Stimulated activated CD8-positive, alpha-beta memory T cell treated with anti-CD3 and anti-CD28 coated beads, Interleukin-12 subunit alpha, Interleukin-12 subunit beta, amount 100 ng/mL, for 24 hours (primary cell): ENCODE data around the gene EBI3.
"Not testable (repeated sequence)": the region's sequence is repeated elsewhere in the genome, so short reads cannot be mapped to it uniquely, and the experiment has no call there.

Source experiments
- DNase-seq: peaks from one replicate; pipeline ENCODE4 v3.0.0-alpha.2; 2020; ENCODE audit errors: extremely low read depth

EBI3 gene

DNA sequence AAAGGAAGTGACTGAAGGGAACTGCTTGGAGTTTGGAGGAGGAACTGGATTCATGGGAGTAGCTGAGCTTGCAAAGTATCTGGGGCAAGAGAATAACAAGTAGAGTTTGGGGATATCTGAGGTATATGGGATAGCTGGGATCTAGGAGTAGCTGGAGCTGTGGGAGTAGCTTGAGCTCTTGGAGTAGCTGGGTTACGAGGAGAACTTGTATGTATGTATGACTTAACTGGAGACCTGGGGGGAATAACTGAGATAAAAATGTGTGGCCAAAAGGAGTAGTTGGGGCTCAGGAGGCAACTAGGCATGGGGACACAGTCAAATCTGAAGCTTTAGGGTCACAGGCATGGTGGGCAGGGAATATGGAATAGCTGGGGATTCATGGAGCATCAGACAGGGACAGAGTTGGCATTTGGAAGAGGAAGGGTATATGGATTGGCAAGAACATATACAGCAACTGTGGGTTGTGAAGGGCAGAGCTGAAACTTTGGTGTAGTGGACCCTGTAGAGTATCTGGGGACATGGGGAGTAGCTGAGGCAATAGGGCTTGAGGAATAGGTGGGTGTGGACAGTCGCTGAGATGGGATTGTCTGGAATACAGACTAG lies 28.3 kb upstream of the EBI3 start:
- DNase-seq: no peak

DNA sequence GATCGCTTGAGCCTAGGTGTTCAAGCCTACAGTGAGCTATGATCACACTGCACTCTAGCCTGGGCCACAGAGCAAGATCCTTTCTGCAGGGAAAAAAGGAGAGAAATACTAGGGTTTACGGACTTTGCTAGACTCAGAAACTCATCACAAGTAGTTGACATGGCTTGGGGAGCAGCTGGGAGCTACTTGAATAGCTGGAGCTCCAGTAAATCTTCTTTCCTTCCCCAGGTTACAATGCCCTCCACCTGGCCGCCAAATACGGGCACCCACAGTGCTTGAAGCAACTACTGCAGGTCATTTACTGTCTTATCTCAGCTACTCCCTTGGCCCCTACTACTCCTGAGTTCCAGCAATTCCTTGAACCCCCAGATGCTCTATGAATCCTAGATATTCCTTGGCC lies 27.5 kb upstream of the EBI3 start:
- no peak for DNase-seq

DNA sequence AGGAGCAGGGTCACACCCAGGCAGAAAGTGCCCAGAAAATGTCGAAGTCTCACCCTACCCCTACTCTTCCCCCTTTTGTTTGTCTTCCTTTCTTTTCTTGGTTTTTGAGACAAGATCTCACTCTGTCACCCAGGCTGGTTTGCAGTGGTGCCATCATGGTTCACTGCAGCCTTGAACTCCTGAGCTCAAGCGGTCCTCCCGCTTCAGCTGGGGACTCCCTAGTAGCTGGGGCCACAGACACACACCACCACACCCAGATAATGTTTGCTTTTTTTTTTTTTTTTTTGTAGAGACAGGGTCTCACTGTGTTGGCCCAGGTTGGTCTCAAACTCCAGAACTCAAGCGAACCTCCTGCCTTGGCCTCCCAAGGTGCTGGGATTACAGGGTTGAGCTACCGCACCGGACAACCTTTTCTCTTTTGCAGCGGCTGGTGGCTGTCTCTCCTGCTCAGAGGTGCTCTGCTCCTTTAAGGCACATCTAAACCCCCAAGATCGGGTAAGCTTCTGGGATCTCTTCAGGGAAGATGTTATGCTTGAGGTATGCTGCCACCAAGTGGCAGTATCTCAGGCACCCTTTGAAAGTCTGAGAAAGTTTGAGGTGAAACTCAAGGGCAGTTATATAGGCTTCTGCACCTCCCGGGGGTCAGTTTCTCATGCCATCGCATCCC lies 22.4 kb upstream of the EBI3 start:
- no peak for DNase-seq

DNA sequence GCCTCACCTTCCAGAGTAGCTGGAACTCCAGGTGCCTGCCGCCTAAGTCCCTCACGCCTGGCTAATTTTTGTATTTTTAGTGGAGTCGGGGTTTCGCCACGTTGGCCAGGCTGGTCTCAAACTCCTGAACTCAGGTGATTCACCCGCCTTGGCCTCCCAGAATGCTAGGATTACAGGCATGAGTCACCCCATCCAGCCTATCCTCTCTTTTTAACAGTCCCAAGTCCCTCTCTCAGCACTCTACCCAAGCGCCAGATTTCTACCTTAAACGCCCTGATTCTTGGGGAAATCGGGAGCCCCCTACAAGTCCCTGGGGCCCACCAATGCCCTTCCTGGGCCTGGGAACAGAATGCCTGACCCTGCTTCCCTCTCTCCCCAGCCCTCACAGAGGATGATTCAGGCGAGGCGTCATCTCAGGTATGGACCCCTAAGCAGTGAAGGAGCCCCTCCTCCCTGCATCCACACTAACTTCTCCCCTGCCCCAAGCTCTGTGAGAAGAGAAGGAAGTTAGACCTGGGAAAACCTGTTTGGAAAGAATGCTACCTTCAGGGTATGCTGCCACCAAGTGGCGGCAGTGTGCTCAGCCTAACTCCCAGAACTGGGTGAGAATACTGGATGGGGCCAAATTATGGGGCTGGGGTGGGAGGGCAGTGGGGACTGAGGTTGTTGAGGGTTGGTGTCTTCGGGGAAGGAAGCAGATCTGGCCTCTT lies 20.8 kb upstream of the EBI3 start:
- DNase-seq: no peak

DNA sequence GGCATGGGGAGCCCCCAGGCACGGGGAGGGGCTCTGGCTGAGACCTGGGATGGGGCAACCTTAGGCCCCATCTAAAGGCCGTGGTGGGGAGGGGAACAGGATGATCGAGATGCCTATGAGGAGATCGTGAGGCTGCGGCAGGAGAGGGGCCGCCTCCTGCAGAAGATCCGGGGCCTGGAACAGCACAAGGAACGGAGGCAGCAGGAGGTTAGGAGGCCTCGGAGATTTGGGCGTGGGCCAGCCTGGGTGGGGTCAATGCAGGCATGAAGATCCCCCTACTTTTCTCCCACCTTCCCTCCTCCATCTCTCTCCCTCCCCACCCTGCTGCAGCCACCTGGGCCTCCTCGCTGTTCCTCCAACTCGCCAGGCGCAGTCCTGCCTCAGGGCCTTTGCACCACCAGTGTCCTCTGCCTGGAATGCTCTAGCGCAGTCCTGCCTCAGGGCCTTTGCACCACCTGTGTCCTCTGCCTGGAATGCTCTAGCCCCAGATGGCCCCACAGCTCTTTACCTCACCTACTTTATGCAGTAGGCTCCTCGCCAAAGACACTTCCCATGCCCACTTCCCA lies 19.1 kb upstream of the EBI3 start:
- no peak for DNase-seq

DNA sequence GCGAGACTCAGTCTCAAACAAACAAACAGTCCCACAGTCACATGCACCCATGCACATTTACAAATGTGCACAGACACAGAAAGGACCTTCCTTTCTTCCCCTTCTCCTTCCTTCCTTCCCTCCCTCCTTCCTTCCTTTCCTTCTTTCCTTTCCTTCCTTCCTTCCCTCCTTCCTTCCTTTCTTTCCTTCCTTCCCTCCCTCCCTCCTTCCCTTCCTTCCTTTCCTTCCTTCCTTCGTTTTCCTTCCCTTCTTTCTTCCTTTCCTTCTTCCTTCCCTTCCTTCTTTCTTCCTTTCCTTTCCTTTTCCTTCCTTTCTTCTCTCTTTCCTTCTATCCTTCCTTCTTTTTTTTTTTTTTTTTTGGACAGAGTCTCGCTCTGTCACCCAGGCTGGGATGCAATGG lies 16.2 kb upstream of the EBI3 start:
- no peak for DNase-seq

DNA sequence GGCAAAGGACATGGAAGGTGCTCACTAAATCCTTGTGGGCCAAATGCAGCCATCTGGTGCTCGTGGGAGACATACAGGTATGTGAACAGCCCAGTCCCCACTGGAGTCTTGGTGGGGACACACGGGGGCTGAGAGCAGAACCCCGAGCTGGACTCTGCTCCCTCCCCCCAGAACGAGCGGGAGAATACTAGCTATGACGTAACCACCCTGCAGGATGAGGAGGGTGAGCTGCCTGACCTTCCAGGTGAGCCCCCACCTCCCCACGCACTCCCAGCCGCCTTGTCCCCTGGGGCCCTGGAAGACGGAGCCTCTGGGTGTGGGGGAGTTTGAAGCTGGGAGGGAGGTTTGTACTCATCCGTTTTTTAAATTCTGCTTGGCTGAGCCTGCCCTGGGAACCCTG lies 13.5 kb upstream of the EBI3 start:
- DNase-seq: no peak

DNA sequence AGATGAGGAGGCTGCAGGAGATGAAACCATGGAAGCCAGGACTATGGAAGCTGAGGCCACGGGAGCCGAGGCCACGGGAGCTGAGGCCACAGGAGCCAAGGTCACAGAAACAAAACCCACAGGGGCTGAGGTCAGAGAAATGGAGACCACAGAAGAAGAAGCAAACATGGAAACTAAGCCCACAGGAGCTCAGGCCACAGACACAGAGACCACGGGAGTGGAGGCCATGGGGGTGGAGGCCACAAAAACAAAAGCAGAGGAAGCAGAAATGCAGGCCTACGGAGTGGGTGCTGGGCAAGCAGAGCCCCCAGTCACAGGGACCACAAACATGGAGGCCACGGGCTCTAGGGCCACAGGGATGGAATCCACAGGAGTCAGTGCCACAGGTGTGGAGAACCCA lies 12.5 kb upstream of the EBI3 start:
- DNase-seq: no peak

DNA sequence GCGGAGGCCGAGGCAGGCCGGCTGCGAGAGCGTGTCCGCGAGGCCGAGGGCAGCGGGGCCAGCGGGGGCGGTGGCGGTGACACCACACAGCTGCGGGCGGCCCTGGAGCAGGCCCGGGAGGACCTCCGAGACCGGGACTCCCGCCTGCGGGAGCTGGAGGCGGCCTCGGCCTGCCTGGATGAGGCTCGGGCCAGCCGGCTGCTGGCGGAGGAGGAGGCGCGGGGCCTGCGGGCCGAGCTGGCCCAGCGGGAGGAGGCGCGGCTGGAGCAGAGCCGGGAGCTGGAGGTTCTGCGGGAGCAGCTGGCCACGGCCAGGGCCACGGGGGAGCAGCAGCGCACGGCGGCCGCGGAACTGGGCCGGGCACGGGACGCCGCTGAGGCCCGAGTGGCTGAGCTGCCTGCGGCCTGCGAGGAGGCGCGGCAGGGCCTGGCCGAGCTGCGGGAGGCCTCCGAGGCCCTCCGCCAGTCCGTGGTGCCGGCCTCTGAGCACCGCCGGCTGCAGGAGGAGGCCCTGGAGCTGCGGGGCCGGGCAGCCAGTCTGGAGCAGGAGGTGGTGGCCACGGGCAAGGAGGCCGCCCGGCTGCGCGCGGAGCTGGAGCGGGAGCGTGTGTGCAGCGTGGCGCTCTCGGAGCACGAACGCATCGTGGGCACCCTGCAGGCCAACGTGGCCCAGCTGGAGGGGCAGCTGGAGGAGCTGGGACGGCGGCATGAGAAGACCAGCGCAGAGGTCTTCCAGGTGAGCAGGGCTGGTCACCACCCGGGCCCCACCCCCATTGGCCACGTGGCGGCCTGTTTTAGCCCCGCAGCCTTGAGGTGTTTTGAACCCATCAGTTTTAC lies 11.7 kb upstream of the EBI3 start:
- no peak for DNase-seq

DNA sequence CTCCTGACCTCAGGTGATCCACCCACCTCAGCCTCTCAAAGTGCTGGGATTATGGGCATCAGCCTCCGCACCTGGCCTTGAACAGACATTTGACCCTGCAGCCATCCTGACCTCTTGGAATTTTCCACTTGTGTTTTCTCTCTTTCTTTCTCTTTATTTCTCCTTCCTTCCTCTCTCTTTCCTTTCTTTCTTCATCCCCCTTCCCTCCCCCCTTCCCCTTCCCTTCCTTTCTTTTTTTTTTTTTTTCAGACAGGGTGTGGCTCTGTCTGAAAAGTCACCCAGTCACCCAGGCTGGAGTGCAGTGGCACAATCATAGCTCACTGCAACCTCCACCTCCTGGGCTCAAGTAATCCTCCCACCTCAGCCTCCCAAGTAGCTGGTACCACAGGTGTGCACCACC lies 10.8 kb upstream of the EBI3 start:
- not testable (repeated sequence) for DNase-seq

DNA sequence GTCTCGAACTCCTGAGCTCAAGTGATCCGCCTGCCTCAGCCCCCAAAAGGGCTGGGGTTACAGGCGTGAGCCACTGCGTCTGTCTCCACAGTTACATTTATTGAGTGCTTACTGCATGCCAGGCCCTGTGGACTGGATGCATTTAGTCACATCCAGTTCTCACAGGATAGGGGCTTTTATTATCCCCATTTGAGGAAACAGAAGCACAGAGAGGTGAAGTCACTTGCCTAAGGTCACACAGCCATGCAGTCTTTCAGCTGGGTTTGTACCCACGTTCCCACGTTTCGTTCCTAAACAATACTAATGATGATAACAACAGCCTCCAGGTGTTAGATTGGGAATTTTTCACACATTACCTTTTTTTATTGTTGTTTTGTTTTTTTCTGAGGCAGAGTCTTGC lies 9.1 kb upstream of the EBI3 start:
- DNase-seq: no peak

DNA sequence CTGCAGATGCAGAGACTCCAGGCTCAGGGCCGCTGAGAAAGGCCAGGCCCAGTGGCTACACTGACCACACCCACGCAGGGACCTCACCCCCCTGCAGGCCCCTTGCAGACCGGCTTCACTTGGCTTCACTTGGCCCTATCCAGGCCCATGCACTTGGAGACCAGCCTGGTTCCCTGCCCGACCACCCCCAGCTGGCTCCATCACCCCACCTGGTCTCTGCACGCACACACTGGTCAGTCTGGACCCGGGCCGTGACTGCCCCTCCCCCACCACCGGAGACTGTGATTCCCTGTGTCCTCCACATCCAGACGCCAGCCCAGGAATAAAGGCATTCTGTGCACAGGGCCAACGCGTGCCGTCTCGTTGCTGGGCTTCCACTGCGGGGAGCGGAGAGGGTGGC lies 4.9 kb upstream of the EBI3 start:
- no peak for DNase-seq

DNA sequence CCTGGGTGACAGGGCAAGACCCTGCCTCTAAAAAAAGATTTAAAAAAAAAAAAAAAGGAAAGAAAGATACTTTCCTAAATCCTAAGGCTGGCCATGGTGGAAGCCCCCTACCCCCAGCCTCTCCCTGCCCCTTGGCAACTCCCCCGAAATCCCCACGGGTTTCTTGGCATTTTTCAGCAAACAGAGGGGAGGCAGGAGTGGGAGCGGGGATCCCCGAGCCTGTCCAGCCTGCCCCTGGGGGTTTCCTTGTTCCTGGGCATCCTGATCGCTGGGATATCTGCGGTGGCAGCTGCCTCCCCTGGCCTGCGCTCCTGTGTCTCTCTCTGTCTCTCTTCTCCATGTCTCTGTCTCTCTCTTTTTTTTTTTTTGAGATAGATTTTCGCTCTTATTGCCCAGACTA lies 3.4 kb upstream of the EBI3 start:
- DNase-seq: no peak

DNA sequence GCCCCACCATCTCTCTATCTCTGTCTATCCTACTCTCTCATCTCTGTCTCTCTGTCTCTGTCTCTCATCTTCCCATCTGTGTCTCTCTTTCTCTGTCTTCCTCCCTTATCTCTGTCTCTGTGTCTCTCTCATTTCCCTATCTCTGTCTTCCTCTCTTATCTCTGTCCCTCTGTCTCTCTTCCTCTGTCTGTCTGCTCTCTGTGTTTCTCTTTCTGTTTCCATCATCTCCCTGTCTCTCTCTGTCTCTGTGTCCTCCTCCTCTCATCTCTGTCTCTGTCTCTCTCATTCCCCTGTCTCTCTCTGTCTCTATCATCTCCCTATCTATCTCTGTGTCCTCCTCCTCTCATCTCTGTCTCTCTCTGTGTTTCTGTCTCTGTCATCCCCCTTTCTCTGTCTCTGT lies 1.6 kb upstream of the EBI3 start:
- DNase-seq: no peak

DNA sequence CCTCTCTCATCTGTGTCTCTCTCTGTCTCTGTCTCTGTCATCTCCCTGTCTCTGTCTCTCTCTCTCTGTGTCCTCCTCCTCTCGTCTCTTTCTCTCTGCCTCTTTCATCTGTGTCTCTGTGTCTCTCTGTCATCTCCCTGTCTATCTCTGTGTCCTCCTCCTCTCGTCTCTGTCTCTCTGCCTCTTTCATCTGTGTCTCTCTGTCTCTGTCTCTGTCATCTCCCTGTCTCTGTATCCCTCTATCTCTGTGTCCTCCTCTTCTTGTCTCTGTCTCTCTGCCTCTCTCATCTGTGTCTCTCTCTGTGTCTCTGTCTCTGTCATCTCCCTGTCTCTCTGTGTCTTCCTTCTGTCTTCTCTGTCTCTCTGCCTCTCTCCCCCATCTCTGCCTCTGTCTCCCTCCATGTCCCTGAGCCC lies 551 bp upstream of the EBI3 start:
- DNase-seq: no peak

DNA sequence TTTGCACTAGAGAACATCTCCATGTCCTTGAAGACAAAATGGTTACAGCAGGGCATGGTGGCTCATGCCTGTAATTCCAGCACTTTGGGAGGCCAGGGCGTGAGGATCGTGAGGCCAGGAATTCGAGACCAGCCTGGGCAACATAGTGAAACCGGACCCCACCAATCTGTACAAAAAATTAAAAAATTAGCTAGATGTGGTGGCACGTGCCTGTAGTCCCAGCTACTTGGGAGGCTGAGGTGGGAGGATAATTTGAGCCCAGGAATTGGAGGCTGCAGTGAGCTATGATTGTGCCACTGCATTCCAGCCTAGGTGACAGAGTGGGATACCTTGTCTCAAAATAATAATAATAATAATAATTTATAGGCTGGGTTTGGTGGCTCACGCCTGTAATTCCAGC lies 914 bp downstream of the EBI3 start:
- DNase-seq: not testable (repeated sequence)

DNA sequence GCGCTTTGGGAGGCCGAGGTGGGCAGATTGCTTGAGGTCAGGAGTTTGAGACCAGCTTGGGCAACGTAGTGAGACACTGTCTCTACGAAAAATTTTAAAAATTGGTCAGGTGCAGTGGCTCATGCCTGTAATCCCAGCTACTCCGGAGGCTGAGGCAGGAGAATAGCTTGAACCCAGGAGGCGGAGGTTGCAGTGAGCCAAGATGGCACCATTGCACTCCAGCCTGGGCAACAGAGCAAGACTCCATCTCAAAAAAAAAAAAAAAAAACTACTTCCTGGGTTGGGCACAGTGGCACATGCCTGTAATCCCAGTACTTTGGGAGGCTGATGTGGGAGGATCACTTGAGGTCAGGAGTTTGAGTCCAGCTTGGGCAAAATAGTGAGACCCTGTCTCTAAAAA lies 2.2 kb downstream of the EBI3 start:
- DNase-seq: not testable (repeated sequence)

DNA sequence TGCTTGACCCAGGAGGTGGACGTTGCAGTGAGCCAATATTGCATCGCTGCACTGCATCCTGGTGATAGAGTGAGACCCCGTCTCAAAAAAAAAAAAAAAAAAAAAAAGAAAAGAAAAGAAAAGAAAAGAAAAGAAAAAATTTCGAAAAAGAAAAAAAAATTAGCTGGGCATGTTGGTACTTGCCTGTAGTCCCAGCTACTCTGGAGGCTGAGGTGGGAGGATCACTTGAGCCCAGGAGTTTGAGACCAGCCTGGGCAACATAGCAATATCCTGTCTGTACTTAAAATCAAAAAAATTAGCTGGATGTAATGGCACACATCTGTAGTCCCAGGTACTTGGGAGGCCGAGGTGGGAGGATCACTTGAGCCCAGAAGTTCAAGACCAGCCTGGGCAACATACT lies 2.8 kb downstream of the EBI3 start:
- not testable (repeated sequence) for DNase-seq

DNA sequence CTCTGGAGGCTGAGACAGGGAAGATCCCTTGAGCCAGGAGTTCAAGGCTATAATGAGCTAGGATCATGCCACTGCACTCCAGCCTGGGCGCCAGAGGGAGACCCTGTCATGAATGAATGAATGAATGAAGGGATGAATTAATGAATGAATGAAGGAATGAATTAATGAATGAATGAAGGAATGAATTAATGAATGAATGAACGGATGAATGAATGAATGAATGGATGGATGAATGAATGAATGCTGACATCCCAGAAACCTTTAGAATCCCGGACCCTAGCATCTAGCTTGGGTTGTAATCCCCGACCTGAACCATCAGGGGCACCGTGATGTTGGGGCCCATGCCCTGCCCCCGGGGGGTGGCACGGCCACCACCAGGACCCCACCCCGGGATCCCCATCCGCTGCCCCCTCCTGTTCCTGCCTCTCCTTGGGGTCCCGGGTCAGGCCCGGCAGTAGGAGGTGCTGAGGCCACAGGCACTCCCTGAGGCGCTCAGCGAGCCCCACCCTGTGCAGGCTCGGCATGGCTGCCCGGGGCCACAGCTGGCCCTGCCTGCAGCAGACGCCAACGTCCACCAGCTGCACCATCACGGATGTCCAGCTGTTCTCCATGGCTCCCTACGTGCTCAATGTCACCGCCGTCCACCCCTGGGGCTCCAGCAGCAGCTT lies 3.4 kb downstream of the EBI3 start:
- no peak for DNase-seq

DNA sequence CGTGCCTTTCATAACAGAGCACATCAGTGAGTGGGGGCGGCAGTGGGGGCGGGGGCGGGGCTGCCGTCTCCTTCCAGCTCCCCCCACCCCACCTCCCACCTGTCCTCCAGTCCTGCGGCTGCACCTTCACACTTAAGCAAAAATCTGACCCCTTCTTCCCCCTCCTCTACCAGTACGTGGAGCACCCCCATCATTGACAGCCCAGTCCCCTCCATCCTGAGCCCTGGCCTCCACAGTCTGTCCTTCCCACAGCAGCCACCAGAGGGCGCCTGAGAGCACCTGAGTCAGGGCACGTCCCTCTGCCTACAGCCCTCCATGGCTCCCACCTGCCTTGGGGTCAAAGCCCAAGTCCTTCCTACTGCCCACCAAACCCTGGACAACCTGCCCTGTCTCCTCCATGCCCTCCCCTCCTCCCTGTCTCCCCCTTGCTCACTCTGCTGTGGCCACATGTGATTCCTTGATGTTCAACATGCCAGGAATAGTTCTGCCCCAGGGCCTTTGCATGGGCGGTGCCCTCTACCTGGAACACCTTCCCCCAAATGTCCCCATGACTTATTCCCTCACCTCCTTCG lies 4.0 kb downstream of the EBI3 start:
- DNase-seq: peak; percentile 39

DNA sequence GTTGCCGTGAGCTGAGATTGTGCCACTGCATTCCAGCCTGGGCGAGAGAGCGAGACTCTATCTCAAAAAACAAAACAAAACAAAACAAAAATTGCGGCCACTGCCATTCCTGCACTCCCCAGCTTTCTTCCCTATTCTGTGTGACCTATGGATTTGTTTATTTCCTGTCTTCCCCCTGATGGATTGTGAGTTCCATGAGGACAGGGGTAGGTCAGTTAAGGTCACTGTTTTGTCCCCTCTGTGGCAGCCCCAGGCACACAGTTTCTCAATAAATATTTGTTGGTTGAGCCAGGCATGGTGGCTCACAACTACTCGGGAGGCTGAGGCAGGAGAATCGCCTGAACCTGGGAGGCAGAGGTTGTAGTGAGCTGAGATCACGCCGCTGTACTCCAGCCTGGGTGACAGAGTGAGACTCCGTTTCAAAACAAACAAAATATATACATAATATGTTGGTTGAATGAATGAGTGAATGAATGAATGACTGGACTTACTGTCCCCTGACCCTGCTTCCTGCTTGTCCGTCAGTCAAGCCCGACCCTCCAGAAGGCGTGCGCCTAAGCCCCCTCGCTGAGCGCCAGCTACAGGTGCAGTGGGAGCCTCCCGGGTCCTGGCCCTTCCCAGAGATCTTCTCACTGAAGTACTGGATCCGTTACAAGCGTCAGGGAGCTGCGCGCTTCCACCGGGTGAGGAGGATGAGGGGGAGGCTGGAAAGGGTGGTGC lies 5.0 kb downstream of the EBI3 start:
- no peak for DNase-seq
